SW 1271 (cell line): Measurements from ENCODE around the gene FAM118A.
"Not testable (repeated sequence)": the region's sequence is repeated elsewhere in the genome, so short reads cannot be mapped to it uniquely, and the experiment has no call there.

Experiments
- DNase-seq, 2 experiments: peaks; one replicate each; lab custom pipeline; 2025; lab: John Stamatoyannopoulos, UW

Gene FAM118A

GRCh38 chr22:45309422-45310227, at the start of gene FAM118A:
FAM118A (plus strand) TSS chr22:45309934; CDS start chr22:45322380, 12,446 bp downstream.
- DNase-seq, result peak; percentile 45 to 69

DNA sequence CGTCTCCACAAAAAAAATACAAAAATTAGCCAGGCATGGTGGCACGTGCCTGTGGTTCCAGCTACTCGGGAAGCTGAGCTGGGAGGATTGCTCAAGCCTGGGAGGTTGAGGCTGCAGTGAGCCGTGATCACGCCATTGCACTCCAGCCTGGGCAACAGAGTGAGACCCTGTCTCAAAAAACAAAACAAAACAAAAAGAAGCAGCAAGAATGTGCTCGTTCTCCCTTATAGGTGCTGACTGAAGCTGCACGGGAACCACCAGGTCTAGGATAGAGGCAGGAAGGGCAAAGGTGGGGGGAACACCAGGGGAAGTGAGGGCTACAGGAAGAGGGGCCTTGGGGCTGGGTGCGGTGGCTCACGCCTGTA, 49.4 kb upstream of the FAM118A start:
- not testable (repeated sequence) for DNase-seq

DNA sequence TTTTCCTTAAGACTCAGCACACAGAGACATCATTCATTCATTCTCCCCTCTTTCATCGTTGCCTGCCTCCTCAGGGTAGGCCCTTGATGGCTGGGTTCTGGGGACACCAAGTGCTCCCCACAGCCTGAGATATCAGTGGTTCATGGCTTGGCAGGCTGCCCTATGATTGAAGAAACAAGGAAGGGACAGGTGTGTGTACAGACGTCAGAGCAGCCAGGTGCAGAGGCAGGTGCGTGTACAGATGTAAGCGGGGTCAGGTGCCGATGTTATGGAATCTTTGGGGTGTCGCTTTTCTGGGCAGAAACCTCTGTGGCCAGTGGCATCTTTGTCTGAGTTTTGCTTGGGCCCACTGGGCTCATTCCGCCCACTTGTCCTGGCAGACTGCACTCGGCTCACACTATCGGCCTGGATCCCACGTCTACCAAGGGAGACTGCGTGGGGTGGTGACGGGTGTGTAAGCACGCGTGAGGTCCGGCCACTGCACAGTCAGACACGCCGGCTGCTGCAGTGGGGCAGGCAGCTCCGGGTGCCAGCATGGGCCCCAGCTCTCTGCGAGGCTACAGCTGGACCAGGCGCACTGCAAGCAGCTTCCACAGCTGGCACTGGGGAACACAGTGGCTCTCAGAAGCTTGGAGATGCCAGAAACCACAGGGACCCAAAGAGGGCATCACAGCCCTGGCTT, 48.2 kb upstream of the FAM118A start:
- no peak for DNase-seq

DNA sequence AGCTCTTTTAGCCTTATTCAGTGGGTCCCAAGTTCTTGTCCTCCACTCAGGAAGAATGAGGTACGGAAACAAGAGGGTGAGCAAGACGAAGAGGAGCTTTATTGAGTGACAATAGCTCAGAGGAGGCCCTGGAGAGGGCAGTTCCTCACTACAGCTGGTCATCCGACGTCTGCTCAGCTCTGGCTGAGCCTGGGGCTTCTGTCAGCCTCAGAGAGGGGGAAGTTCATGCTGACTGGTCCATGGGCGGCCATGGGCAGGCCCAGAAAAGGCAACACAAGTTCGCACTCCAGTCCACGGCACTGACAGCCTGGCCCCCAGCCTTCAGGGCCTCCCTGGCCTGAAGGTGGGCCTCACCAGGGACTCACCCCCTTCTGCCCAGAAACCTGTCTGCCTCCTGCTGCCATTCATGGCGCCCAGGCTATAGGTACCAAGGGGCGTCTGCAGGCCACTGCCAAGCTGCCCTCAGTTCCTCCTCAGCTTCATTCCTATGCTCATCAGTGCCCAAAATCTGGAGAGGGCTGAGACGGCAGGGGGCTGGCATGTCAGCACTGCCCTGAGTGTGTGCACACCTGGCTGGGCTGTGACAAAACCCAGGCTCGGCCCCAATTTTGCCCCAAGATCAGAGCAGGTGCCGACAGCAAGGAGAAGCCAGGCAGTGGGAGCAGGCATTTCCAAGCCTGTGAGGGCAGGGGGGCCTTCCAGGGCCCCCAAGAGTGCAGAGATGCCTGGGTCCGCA, 47.4 kb upstream of the FAM118A start:
- DNase-seq, result no peak

DNA sequence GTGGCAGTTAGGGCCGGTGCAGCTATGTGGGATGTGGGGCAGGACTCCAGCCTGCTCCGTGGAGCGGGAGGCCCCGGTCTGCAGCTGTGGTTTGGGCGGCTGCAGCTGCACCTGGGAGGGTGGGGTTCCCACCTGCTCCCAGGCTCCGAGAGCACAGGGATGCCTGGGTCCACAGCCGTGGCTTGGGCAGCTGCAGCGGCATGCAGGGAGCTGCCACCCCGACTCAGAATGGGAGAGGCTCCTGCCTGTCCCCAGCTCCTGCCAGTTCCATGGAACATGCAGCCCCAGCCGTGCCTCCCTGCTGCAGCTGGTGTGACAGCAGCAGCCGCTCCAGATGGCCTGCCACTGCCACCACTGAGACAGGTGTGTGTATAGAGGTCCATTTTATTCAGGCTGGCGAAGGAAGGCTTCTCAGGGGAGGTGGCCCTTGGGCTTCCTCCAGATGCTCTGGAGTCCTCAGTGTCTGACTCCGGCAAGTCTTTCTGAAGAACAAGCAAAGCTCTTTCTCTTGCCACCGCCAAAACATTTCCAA, 46.7 kb upstream of the FAM118A start:
- no peak for DNase-seq

GRCh38 chr22:45263463-45264269, 46.1 kb upstream of the FAM118A start:
- peak in 1 of 2 experiments; percentile 52 for DNase-seq

DNA sequence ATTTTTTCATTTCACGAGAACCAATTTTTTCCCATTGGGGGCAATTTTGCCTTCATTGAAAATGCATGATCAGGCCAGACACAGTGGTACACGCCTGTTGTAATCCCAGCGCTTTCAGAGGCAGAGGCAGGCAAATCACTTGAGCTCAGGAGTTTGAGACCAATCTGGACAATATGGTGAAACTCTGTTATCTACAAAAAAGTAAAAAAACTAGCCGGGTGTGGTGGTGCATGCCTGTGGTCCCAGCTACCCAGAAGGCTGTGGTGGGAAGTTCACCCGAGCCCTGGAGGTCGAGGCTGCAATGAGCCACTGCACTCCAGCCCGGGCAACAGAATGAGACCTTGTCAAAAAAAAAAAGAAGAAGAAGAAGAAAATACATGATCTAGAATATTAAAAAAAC, 44.2 kb upstream of the FAM118A start:
- DNase-seq, result no peak

GRCh38 chr22:45268167-45268957, 41.4 kb upstream of the FAM118A start:
- peak in 1 of 2 experiments; percentile 16 for DNase-seq

DNA sequence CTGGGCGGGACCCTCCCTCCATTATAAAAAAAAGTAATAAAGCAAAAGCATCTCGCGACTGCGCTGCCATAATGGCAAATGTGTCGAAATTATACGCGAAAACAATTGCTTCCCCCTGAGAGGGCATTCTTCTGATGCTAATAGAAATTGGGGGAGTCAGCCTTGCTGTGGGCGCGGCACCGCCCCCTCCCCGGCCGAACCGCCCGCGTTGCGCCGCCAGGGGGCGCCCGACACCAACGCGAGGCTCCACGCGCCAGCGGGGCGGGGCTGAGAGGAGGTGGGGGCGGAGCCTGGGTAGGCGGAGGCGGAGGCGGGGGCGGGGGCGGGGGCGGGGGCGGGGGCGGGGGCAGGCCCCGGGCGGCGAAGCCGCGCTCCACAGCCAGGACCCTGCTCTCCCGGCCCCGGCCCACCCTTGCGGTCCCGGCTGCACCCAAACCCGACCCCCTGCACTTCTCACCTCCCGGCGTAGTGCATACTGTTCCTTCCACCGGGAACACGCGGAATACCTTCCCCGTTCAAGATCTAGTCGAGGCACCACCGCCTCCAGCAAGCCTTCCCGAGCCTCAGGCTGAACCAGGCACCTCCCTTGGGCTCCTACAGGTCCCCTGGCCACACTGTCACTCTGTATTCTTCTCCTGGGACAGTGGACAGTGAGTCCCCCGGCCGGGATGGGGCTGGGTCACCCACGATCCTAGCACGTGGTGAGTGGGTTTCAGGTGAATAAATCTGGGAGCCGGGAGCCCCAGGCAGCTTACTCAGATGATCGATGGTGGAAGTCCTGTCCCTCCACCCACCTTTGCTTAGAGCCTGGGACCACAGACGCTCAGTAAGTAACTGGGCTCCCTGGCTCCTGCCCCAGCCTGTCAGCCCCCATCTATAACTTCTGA, 40.5 kb upstream of the FAM118A start:
- DNase-seq, result peak in 1 of 2 experiments; percentile 45

- no peak for DNase-seq
These were observed 39.4 kb upstream of the FAM118A start for GRCh38 chr22:45270095-45271020.

- no peak for DNase-seq
These were observed 38.0 kb upstream of the FAM118A start for GRCh38 chr22:45271667-45272201.

- no peak for DNase-seq
These were observed 37.2 kb upstream of the FAM118A start for GRCh38 chr22:45272498-45272897.

DNA sequence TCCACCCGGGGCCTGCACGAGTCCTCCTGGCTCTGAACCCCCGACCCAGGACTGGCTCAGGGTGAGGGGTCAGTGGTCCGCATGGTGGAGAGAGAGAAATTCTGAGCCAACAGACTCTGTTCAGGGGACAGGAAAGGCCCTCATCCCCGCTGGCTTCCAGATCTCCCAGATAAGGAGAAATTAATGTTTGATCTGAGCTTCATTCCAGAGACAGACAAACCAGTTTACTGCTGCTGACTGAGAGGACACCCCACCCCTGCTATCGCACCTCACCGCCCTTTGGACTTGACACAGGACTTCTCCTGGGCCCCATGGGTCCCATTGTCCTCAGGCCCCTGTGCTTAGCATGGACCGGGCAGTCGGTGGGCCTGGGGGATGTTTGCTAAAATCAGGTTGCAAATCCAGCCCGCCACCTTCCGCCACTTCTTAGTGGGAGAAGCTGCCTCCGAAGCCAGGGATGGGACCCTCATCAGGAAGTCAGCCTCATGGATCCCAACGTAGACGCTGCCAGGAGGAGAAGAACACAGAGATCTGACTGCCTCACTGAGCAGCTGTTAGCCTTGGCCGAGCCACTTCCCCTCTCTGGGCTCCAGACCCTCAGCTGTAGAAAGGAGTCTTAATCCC, 36.2 kb upstream of the FAM118A start:
- no peak for DNase-seq

DNA sequence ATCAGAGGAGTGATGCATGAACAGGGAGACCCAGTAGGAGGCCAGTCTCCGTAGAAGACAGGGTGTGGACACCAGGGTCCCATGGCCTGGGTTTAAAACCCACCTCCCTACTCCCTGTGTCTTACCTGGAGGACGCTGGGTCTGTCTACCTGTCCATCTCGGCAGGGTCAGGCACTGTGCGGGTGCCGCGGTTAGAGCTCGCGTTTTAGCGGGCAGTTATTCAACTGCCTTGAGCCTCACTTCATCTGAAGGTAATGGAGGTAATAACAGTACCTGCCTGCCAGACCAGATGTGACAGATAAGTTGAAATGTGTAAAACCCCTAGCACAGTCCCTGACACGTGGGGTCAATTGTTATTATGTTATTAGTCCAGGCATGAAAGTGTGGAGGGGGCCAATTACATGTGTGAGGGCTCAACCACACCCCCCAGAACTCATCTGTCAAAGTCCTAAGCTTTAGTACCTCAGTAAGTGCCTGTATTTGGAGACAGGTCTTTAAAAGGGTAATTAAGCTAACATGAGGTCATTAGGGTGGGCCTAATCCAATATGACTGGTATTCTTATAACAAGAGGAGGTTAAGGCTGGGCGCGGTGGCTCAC, 33.1 kb upstream of the FAM118A start:
- DNase-seq, result no peak

GRCh38 chr22:45277720-45278119, 32.0 kb upstream of the FAM118A start:
- DNase-seq, result not testable (repeated sequence)

GRCh38 chr22:45278125-45278524, 31.6 kb upstream of the FAM118A start:
- no peak for DNase-seq

GRCh38 chr22:45280587-45280980, 29.1 kb upstream of the FAM118A start:
- no peak for DNase-seq
